Hematopoietic multipotent progenitor cell (in vitro differentiated cells): ENCODE data around the gene BPI. TPM values are rescaled to one million over a fixed set of nuclear protein-coding genes. Genes with fewer than 3 reads are reported as not detected.
A peak's percentile ranks its signal among the peaks of the same experiment; 100 is the strongest.
"Not testable (repeated sequence)": the region's sequence is repeated elsewhere in the genome, so short reads cannot be mapped to it uniquely, and the experiment has no call there.

Experiments used
- DNase-seq, 3 donors: peaks; one replicate each; pipeline ENCODE4 v3.0.0-alpha.2; 2011 to 2015; ENCODE audit warnings: low read depth in 2 of 3, low spot score in 2 of 3
- total RNA-seq: library from RNA; depleted of rRNA; stranded (reverse); fragments of >200 nt; gene quantifications from one replicate; pipeline ENCODE4 v1.2.3, GENCODE V29; 2012

Gene BPI
- total RNA-seq, 1 donor, result 0.27 TPM

DNA sequence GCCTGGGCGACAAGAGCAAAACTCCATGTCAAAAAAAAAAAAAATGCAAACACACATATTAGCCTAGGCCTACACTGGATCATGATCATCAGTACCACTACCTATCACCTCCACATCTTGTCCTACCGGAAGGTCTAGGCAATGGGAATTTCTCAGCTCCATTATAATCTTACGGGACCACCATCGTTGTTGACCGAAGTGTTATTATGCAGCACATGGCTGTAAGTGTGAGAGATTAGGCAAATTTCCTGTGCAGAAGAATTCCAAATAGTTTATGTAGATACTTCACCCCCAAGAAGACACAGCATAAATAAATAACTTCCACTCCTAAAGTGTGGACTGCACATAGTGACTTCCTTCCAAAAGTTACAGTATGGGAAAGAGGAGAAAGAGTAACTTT lies 26.7 kb upstream of the BPI start:
- no peak for DNase-seq

- DNase-seq, result no peak
Measured at GRCh38 chr20:38277691-38278090, 26.3 kb upstream of the BPI start.

- no peak for DNase-seq
Measured at GRCh38 chr20:38278131-38278530, 25.8 kb upstream of the BPI start.

DNA sequence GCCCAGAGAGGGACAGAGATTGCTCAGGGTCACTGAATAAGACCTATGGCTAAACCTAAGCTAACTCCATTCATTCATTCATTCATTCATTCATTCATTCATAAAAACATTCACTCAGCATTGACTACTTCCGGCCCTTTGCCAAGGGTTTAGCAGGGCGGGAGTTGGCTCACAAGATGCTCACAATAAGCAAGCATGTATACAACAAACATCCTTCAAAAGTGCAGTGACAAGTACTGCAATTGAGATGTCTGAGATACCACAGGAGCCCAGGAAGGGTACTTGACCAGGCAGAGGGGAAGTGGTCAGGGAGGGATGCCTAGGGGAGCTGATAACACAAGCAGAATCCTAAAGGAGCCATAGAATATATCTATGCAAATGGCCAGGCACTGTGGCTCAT lies 25.2 kb upstream of the BPI start:
- DNase-seq, result no peak

- not testable (repeated sequence) for DNase-seq
Measured at GRCh38 chr20:38281176-38281915, 22.6 kb upstream of the BPI start.

- no peak for DNase-seq
Measured at GRCh38 chr20:38283236-38283635, 20.7 kb upstream of the BPI start.

DNA sequence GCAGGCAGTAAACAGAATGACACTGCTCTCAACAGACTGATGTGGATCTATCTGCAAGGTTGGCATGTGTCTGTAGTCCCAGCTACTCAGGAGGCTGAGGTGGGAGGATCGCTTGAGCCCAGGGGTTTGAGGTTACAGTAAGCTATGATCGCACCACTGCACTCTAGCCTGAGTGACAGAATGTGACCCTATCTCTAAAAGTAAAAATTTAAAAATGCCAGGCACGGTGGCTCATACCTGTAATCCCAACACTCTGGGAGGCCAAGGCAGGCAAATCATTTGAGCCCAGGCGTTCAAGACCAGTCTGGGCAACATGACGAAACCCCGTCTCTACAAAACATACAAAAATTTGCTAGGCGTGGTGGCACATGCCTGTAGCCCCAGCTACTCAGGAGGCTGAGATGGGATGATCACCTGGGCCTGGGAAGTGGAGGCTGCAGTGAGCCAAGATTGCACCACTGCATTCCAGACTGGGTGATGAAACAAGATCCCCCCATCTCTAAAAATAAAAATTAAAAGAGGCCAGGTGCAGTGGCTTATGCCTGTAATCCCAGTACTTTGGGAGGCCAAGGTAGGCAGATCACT lies 19.8 kb upstream of the BPI start:
- not testable (repeated sequence) for DNase-seq

GRCh38 chr20:38284893-38285444 lies 19.0 kb upstream of the BPI start:
- DNase-seq, result no peak

DNA sequence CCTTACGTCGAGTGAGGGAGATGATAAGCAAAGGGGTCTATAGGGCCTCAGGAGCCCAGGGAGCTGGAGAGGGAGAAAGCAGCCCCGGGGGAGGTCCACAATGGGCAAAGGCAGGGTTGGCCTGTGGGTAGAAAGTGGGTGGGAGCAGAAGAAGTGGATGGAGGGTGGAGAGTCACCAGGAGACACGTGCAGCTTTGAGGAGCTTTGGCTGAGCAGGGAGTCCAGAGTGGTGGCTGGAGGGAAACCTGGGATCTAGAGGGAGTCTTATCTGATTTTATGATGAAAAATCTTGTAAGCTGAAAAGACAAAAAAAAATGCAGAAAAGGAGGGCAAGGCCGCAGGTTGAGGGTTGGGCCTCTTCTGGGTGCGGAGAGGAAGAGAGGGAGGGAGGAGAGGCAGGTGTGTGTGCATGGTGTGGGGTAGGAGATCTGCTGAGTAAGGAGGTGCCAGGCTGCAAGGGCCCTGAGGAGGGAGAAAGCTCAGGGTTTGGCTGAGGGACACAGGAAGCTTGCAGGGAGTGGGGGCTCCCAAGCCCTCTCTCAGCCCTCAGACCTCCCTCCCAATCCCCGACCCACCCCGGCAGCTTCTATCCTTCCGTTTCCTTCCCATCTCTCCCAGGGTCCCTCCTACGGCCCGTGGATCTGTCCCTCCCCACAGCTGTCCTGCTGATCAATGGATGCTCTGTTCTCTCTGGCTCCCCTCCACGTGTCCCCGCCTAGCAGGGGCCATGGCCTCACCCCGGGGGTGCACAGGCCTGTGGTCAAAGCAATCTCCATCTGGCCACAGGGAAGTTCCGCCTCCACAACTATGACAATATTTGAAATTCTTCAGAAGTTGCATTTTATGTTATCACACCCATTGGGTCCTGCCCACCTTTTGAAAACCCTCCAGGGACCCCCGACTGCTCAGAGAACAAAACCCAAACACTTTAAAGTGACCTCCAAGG lies 17.1 kb upstream of the BPI start:
- DNase-seq, result no peak

DNA sequence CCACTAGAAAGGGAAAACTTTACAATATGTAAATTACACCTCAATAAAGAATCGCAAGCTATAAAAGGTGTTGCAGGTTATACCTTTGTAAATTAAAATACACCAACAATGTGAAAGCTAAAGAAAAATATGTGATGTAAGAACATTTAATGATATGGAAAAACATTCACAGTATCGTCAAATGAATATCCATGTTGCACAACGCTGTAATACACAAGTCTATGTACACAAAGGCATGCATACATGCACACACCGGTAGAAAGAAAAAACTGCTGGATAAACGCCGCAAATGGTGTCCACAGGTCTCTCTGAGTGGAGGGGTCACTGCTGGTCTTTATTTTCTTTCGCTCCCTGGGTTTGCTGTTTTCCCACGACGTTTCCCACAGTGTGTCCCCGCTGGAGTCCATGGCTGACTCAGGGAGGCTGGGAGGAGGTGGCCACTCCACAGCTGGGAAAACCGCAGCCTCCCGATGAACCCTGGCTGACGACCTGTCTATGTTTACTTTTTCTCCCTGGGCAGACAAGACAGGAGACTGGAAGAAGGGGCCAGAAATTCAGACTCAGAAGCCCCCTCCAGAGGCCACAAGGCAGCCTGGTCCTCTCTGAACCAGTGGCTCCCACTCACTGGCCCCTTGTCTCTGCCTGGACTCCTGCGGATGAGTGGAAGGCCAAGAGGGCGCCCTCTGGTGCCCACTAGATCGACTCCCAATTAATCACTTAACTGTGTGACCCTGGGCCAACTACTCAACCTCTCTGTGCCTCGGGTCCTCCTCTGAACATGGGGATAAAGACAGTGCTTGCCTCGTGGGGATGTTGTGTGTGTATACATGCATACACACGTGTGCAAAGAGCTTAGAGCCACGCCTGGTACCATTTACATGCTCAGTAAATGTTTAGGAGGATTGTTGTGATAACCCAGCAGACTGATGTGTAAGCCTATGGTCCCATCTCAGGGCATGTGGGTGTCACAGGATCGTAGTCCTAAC lies 12.8 kb upstream of the BPI start:
- DNase-seq, result no peak

- no peak for DNase-seq
Measured at GRCh38 chr20:38291966-38292365, 12.0 kb upstream of the BPI start.

GRCh38 chr20:38293491-38294065 lies 10.4 kb upstream of the BPI start:
- no peak for DNase-seq

GRCh38 chr20:38294076-38294591 lies 9.8 kb upstream of the BPI start:
- no peak for DNase-seq

GRCh38 chr20:38295811-38296210 lies 8.1 kb upstream of the BPI start:
- no peak for DNase-seq

DNA sequence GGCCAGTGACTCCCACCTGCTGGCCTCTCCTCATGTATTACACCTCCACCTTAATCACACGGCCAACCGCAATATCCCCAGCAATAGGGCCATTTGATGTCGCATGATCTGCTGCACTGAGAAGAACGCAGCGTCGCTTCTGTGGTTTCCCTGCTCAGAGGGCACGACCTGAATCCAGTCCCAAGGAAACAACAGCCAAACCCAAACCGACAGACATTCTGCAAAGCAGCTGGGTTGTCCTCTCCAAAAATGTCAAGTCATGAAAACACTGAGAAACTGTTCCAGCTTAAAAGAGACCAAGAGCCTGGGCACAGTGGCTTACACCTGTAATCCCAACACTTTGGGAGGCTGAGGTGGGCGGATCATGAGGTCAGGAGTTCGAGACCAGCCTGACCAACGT lies 7.5 kb upstream of the BPI start:
- no peak for DNase-seq

DNA sequence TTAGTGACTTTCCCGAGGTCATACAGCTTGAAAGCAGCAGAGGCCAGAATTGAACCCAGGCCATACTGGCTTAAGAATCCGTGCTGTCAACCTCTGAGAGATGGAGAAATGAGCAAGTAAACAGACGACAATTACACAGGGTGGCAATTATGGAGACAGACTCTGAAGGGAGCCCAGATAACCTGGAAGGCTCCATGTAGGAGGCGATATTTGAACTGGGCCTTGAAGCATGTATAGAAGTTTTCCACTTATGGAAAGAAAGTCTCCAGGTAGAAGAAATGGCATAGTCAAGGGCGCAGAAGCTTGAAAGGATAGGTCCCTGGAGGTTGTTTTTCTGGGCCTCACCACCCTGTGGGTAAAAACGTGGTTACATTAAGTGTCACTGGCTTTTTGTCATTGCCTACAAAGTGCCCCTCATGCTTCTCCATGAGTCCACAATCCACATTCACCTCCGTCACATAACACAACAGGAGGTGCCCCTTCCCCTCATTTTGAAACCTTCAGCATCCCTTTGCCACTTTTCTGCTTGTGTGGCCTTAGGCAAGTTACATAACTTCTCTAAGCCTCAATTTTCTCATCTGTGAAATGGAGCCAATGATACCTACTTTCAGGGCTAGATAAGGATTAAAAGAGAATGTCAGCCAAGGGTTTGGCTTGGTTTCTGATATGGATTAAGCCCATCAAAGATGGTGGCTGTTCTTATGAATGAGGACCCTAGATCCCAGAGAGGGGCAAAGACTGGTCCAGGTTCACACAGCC lies 5.9 kb upstream of the BPI start:
- no peak for DNase-seq

- peak in 2 of 3 donors; percentile 19 to 43 for DNase-seq
Measured at GRCh38 chr20:38298768-38299288, 5.1 kb upstream of the BPI start.

DNA sequence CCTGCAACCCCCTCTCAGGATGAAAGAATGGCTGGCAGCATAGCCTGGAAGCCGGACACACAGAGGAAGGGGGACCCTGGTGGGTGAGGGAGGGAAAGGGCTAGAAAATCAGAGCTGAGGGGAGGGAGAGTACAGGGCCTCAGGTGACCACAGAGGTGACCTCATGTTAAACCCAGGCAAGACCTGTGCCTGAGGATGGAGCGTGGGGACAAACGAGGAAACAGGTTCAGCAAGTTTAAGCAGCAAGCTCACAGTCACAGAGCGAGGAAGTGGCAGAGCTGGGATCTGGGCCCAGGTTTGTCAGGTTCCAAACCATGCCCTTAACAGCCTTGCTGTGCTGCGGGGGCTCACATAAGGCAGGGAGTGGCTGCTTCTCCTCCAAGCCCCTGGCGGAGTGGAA lies 4.0 kb upstream of the BPI start:
- DNase-seq, result no peak
